ENCODE results near the gene ZNF474. TPM values are rescaled to one million over a fixed set of nuclear protein-coding genes. Genes with fewer than 3 reads are reported as not detected.

Gene ZNF474
- total and polyA plus RNA-seq, 2 of the 8 experiments (the other 6 are each of a cell fraction or from before 2014, with no cell fraction given) = not detected

GRCh38 chr5:122164831-122165558, 35.6 kb downstream of the ZNF474 start:
- Histone ChIP-seq H3K14ac (ENCODE audit: insufficient read length) (no peak overlapping the region), H2BK120ac (replicated peaks; ENCODE audit: low read depth, low read length) (no peak overlapping the region), H3K9ac (replicated peaks in 1 of 4; ENCODE audit: extremely low read depth in 1 of 4, low read depth in 3 of 4, low read length in 3 of 4) (no peak overlapping the region), H3K23me2 (ENCODE audit: low read depth, low read length) (no peaks in the 10 kb centered on the region; the same call in 1 of the 2 replicates), H3K79me1 (ENCODE audit: low read depth, low read length) (no peaks in the 10 kb centered on the region), H3K9me3 (ENCODE audit: insufficient read depth in 2 of 2, low read depth in 1 of 2, low read length in 1 of 2) (no peaks in the 10 kb centered on the region), H3K4me2 (ENCODE audit: insufficient read depth in 1 of 2, low read depth in 2 of 2, low read length in 2 of 2) (no peak overlapping the region), H4K20me1 (replicated peaks in 1 of 2; ENCODE audit: control insufficient read depth in 1 of 2, insufficient read depth in 2 of 2, low read length in 2 of 2) (no peaks in the 10 kb centered on the region), H2BK5ac (ENCODE audit: low read depth, low read length) (no peak overlapping the region), H3K36me3 (ENCODE audit: control insufficient read depth in 2 of 4, insufficient read depth in 4 of 4, low read length in 3 of 4) (no peaks in the 10 kb centered on the region), H3K27me3 (replicated peaks in 1 of 4; ENCODE audit: control insufficient read depth in 3 of 4, extremely low read depth in 1 of 4, insufficient read depth in 3 of 4, low read length in 3 of 4) (no peaks in the 10 kb centered on the region), H3K27ac (ENCODE audit: low read depth, low read length) (no peak overlapping the region), H4K5ac (ENCODE audit: insufficient read length, low read depth, low read length) (no peak overlapping the region), H3K23ac (ENCODE audit: insufficient read length) (no peak overlapping the region), H2BK20ac (ENCODE audit: low read length) (no peak overlapping the region; the same call in 1 of the 2 replicates), H4K8ac (ENCODE audit: extremely low read depth, insufficient read depth, low read length) (no peak overlapping the region), H3K56ac (replicated peaks; ENCODE audit: insufficient read length, low read depth, low read length) (no peak overlapping the region), H3K18ac (ENCODE audit: extremely low read depth, low read length) (no peak overlapping the region), H4K91ac (replicated peaks; ENCODE audit: insufficient read length, low read length) (peak overlapping the region; percentile 17), H2BK12ac (ENCODE audit: low read depth, low read length) (no peak overlapping the region), H2BK15ac (ENCODE audit: low read length) (no peak overlapping the region; the same call in 1 of the 2 replicates), H2AFZ (ENCODE audit: low read length) (0 out of 2 replicates have a peak overlapping the region, but pooled peaks have one; percentile 75), H3K79me2 (ENCODE audit: control insufficient read depth in 1 of 2, insufficient read depth in 2 of 2, low read length in 2 of 2) (no peaks in the 10 kb centered on the region), H3K4ac (replicated peaks; ENCODE audit: insufficient read length, low read depth, low read length) (peak overlapping the region; percentile 44), H2AK5ac (ENCODE audit: low read depth, low read length) (no peak overlapping the region), H3K4me1 (replicated peaks in 1 of 4; ENCODE audit: control insufficient read depth in 3 of 4, insufficient read depth in 4 of 4, low read length in 3 of 4) (peaks cover 0 to 11% (median 6%) of the 10 kb centered on the region in 4 experiments; a peak in 4 of 7 replicates), H3K4me3 (ENCODE audit: extremely low read depth in 1 of 4, insufficient read depth in 2 of 4, low read depth in 3 of 4, low read length in 4 of 4) (no peak overlapping the region)
- CTCF ChIA-PET (ENCODE audit: partially characterized antibody) = interaction anchor here (1.0 to 2.4 kb wide), 6 partner anchors 9 to 328 kb away, joined by 3 to 13 read pairs (median 4); no protein-coding TSS in a partner anchor
- POLR2A ChIA-PET (ENCODE audit: partially characterized antibody) = no interaction called here
- TF ChIP-seq CHD2 (IDR thresholded peaks at IDR 0.05; ENCODE audit: low read length) (no peak), BACH1 (IDR thresholded peaks at IDR 0.05; ENCODE audit: low read length) (no peak)
- FAIRE-seq (no peak), DNase-seq (ENCODE audit: low read depth in 1 of 2, low spot score in 2 of 2) (no peak)
- WGBS, 2 experiments (ENCODE audit: extremely low coverage in 1 of 2, insufficient coverage in 1 of 2, insufficient read length in 1 of 2, insufficient replicate concordance in 2 of 2, low coverage in 1 of 2, low lambda C conversion rate in 2 of 2, missing lambda C conversion rate in 1 of 2) = 89% methylated on average over 3 of the region's 3 CpGs; no CpG with 5 or more reads in 1 of the 2 experiments

Measured in H1 (cell line).